NCI-H82 (cell line): Measurements from ENCODE around the gene RAB3D.
"Not testable (repeated sequence)": the region's sequence is repeated elsewhere in the genome, so short reads cannot be mapped to it uniquely, and the experiment has no call there.

Experiments
- DNase-seq: peaks from one replicate; lab custom pipeline; 2025; lab: John Stamatoyannopoulos, UW

The RAB3D gene

GRCh38 chr19:11365557-11366117, 26.2 kb upstream of the RAB3D start:
- DNase-seq: no peak

DNA sequence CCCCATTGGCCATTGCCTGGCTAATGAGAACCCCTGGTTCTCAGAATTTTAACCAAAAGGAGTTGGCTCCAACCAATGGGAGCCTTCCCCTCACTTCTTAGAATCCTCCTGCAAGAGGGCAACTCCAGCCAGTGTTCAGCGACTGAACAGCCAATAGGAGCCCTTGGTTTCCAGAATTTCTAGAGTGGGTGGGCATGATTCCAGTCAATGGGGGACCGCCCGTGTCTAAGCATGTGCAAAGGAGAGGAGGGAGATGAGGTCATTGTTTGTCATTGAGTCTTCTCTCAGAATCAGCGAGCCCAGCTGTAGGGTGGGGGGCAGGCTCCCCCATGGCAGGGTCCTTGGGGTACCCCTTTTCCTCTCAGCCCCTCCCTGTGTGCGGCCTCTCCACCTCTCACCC, 25.5 kb upstream of the RAB3D start:
- DNase-seq: no peak

DNA sequence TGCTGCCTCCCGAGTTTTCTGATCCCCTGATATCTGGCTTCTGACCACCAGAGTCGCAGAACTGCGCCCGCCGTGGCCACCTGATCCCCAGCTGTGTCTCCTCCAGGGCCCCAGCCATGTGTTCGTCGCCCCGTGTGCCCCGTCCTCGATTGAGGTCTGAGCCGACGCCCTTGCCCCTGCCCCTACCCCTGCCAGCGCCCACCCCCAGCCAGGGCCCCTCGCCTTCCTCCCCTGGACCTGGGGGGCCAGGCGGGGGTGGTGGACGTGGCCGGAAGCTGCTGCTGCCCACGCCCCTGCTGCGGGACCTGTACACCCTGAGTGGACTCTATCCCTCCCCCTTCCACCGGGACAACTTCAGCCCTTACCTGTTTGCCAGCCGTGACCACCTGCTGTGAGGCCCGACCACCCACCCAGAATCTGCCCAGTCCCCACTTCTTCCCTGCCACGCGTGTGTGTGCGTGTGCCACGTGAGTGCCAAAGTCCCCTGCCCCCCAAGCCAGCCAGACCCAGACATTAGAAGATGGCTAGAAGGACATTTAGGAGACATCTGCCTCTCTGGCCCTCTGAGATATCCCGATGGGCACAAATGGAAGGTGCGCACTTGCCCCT, 24.9 kb upstream of the RAB3D start:
- DNase-seq: no peak

GRCh38 chr19:11363881-11364280, 24.4 kb upstream of the RAB3D start:
- DNase-seq: no peak

DNA sequence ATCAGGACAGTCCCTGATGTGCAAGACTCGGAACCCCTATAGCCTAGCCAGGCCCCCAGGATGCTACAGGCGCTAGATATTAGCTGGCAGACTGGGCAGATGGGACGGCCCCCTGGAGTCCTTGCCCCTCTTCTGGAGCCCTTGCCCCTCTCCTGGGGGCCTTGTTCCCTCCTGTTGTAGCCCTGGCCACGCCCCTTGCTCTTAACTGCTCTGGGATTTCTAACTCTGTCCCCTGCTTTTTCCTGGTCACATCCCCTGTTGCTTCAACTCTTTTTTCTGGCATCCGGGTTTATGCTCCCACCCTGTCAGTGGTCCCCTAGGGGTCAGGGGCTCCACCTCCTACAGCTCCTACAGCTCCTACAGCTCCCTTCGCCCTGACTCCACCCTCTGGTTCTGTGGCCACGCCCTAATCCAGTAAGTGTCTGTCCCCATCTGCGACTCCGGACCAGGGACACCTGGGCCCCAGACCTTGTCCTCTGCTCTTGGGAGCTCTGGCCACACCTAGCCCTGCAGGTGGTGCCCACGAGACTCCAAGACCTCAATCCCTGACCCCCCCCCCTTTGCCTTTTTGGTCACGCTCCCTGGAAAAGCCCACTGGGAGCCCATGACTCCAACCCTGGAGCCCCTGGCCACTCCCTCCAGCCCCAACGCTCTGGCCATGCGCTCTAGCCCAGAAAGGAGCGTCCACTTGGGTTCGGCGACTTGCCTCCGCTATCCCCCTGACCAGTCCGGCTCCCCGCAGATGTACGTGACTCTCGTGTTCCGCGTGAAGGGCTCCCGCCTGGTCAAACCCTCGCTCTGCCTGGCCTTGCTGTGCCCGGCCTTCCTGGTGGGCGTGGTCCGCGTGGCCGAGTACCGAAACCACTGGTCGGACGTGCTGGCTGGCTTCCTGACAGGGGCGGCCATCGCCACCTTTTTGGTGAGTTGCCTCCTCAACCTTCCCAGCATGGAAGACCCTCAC, 22.6 kb upstream of the RAB3D start:
- peak; percentile 63 for DNase-seq

DNA sequence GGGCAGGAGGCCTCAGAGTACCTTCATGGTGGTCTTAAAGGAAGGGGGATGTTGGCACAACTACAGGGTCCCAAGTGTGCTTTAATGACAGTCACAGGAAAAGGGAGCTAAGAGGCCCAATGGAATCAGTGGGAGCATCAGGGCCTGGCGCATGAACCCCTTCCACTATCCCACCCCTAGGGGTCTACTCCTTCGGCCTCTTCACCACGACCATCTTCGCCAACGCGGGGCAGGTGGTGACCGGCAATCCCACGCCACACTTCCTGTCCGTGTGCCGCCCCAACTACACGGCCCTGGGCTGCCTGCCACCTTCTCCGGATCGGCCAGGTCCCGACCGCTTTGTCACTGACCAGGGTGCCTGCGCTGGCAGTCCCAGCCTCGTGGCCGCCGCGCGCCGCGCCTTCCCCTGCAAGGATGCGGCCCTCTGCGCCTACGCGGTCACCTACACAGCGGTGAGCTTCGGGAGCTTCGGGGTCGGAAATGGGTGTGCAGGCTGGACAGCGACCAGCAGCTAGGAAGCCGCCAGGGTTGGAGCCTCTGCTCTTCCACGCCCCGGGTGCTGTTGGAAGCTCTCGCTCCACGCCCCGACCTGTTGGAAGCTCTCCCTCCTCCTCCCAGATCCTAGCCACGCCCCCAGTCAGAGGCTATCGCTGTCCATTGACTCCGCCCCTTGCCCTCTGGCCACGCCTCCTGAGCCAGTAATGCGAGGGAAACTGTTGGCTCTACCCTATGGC, 21.7 kb upstream of the RAB3D start:
- DNase-seq: peak; percentile 64

DNA sequence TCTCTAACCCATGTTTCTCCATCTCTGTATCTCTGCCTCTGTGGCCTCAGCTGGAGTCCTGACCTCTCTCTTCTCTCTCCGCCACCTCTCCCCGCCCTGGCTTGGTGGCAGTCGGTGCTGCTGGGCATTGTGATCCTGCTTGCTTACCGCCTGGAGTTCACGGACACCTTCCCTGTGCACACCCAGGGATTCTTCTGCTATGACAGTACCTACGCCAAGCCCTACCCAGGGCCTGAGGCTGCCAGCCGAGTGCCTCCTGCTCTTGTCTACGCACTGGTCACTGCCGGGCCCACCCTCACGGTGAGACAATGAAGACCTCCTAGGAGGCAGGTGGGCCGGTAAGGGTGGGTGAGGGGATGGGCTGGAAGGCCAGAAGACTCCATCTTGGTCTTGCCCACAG, 20.0 kb upstream of the RAB3D start:
- no peak for DNase-seq

- DNase-seq: no peak
Measured at GRCh38 chr19:11356676-11357550, 17.5 kb upstream of the RAB3D start.

- no peak for DNase-seq
Measured at GRCh38 chr19:11356074-11356397, 16.6 kb upstream of the RAB3D start.

GRCh38 chr19:11355160-11356073, 16.0 kb upstream of the RAB3D start, which contains the start of gene PLPPR2:
PLPPR2 (plus strand) TSS chr19:11355432; CDS start chr19:11357674, 2,242 bp downstream.
- peak; percentile 94 for DNase-seq

GRCh38 chr19:11354102-11354501, 14.6 kb upstream of the RAB3D start:
- not testable (repeated sequence) for DNase-seq

GRCh38 chr19:11349171-11349570, 9.7 kb upstream of the RAB3D start:
- no peak for DNase-seq

DNA sequence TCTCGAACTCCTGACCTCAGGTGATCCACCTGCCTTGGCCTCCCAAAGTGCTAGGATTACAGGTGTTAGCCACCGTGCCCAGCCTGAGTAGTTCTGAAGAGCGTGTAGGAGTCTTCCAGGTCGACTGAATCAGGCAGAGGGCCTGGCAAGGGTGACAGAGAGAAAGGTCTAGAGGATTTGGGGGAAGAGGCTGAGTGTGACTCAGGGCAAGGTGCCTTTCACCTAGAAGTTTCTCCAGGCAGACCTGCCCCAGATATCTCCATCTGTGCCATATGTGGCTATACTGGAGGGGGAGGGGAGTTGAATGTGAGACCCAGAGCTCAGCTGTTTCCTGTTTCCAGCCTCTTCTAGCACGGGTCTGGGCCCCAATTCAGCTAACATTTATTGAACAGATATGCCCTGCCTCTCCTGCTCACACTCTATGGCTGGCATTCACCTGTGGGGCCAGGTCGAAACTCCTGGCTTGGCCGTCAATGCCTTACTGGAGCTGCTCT, 8.1 kb upstream of the RAB3D start:
- peak; percentile 58 for DNase-seq

- DNase-seq: peak; percentile 99
Measured at GRCh38 chr19:11346104-11346940, 6.9 kb upstream of the RAB3D start, which contains the start of the genes CCDC159 and TMEM205. CCDC159 (plus strand) TSS chr19:11346519; CDS start chr19:11346607, 88 bp downstream. TMEM205 (minus strand) TSS chr19:11346268; CDS start chr19:11345619, 649 bp downstream.

DNA sequence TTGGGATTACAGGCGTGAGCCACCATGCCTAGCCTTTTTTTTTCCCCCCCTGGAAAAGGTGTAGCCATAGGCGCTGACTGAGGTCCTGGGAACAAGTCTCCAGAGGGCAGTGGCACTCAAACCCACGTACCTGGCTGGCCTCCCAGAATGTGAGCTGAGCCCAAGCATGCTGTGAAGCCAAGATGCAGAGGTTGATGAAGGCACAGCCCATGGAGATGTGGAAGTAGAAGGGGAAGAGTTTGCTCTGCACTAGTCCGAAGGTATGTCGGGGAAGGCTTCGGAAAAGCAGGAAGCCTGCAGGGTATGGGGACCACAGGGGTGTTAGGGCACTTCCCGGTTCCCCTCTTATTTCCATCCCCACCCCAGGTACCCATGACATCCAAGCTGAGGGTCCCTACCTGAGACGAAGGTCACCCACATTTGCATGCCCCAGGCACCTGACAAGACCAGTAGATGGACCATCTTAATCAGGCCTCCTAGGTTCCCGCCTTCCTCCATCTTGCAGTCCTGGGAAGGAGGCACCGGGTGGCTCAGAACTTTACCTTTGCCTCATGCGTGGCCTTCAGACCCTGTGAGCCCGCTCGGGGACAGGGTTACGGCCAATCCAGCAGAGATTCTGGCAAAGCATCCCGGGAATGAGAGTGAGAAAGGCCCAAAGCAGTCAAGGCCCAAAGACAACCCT, 5.8 kb upstream of the RAB3D start:
- peak; percentile 16 for DNase-seq

DNA sequence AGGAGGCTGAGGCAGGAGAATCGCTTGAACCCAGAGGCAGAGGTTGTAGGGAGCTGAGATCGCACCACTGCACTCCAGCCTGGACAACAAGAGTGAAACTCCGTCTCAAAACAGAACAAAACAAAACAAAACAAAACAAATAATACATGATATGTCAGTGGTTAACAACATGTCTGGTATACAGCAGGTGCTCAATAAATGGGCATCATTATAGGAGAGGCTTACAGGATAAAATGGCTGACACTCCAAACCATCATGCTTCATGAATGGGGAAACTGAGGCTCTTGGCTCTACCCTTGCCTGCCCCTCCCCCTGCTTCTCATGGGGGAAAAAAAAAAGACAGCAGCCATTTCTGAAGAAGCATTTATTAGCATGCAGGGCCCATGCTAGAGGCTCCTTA, 3.0 kb upstream of the RAB3D start:
- DNase-seq: no peak

- not testable (repeated sequence) for DNase-seq
Measured at GRCh38 chr19:11340099-11340467, 626 bp upstream of the RAB3D start.

DNA sequence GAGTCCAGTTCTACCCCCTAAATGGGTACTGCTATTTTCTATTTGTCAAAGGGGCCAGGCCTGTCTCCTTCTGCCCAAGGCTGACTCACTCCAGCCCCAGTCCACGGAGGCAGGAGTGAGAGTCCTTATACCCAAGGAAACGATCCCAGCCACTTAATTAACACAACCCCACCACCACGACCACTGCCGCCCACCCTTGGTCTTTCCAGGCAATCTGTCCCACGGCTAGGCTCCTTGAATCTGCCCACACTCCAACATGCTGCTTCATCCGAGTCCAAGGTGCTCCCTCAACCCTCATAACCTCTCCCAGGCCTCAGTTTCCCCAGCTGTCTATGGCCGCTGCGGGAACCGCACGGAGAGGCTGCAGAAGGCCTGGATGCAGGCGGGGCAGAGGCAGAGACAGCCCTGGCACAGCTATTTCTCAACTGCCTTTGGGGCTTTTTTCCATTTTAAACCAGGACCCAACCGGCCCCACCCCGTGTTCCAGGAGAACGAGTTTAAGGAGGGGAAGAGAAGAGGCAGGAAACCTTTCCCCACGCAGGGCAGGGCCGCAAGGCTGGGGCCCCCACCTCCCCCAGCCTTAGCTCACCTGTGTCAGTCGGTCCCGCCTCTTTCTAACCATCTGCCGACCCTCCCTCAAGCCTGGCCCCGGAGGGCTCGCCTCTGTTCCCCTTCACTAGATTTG, 746 bp downstream of the RAB3D start:
- no peak for DNase-seq
